OCI-LY7 (cell line): ENCODE data around the gene CNKSR3. TPM values are rescaled to one million over a fixed set of nuclear protein-coding genes. Genes with fewer than 3 reads are reported as not detected.
"Not testable (repeated sequence)": the region's sequence is repeated elsewhere in the genome, so short reads cannot be mapped to it uniquely, and the experiment has no call there.

Experiments
- BruUV-seq: library from RNA; stranded (reverse); fragments of 400-500 nt; replicated peaks from 2 replicates; lab custom pipeline; 2021; lab: Mats Ljungman, UMichigan
- CTCF ChIA-PET: fragments of 300-600 bp; sonication (Branson Sonifier 250); formaldehyde crosslinking; loops from one replicate; lab custom pipeline; 2022; ENCODE audit warnings: antibody characterized with exemption; ENCODE audit not compliant: unreplicated experiment; lab: Charles Lee
- POLR2A ChIA-PET: fragments of 300-600 bp; sonication (Branson Sonifier 250); formaldehyde crosslinking; loops from one replicate; lab custom pipeline; 2022; ENCODE audit warnings: antibody characterized with exemption; lab: Charles Lee
- DNase-seq: peaks from one replicate; pipeline ENCODE4 v3.0.0-alpha.2; 2015; ENCODE audit warnings: low spot score
- H2AFZ ChIP-seq: fragments of 200-600 bp; sonication (generic), shearing (Covaris generic); 2 replicates; pipeline ENCODE4 v1.6.1; 2014; ENCODE audit warnings: mild to moderate bottlenecking, antibody characterized with exemption, low read length, moderate library complexity
- H3K27ac ChIP-seq: fragments of 200-600 bp; sonication (generic); 2 replicates; pipeline ENCODE4 v1.5.1; 2014; ENCODE audit warnings: mixed run types, low read depth, mild to moderate bottlenecking, moderate library complexity, low read length, inconsistent platforms; ENCODE audit not compliant: poor library complexity, severe bottlenecking
- H3K36me3 ChIP-seq: fragments of 200-600 bp; sonication (generic); 2 replicates; pipeline ENCODE4 v1.6.1; 2014; ENCODE audit warnings: mild to moderate bottlenecking, antibody characterized with exemption, low read length, moderate library complexity, mixed read lengths; ENCODE audit not compliant: insufficient read depth
- H3K4me1 ChIP-seq: fragments of 200-600 bp; sonication (generic); 2 replicates; pipeline ENCODE4 v1.5.1; 2014; ENCODE audit warnings: mild to moderate bottlenecking, low read length; ENCODE audit not compliant: insufficient read depth, poor library complexity, severe bottlenecking
- H3K4me2 ChIP-seq: fragments of 200-600 bp; sonication (generic); 2 replicates; pipeline ENCODE4 v1.6.1; 2014; ENCODE audit warnings: mild to moderate bottlenecking, low read length
- H3K4me3 ChIP-seq: fragments of 200-600 bp; sonication (generic); 2 replicates; pipeline ENCODE4 v1.5.1; 2014; ENCODE audit warnings: mild to moderate bottlenecking, low read depth, low read length; ENCODE audit not compliant: poor library complexity, severe bottlenecking
- H3K79me2 ChIP-seq: fragments of 200-600 bp; sonication (generic); 2 replicates; pipeline ENCODE4 v1.6.1; 2016; ENCODE audit warnings: low read depth, mild to moderate bottlenecking, low read length, moderate library complexity, mixed read lengths; ENCODE audit not compliant: insufficient read depth
- H3K9me2 ChIP-seq: fragments of 200-600 bp; sonication (generic); 2 replicates; pipeline ENCODE4 v1.6.1; 2016; ENCODE audit warnings: mild to moderate bottlenecking, low read length, mixed read lengths; ENCODE audit not compliant: insufficient read depth
- H3K9me3 ChIP-seq: fragments of 200-600 bp; sonication (generic); 2 replicates; pipeline ENCODE4 v1.6.1; 2014; ENCODE audit warnings: mild to moderate bottlenecking, mixed run types, low read length, mixed read lengths
- H4K20me1 ChIP-seq: fragments of 200-600 bp; sonication (generic); 2 replicates; pipeline ENCODE4 v1.6.1; 2014; ENCODE audit warnings: mild to moderate bottlenecking, antibody characterized with exemption, low read length, moderate library complexity, mixed read lengths; ENCODE audit not compliant: insufficient read depth
- CTCF ChIP-seq: fragments of 200-600 bp; sonication (generic); conservative IDR thresholded peaks from 2 replicates; pipeline ENCODE4 v1.5.1; 2014; ENCODE audit warnings: mild to moderate bottlenecking, antibody characterized with exemption, low read length, moderate library complexity, mixed read lengths
- EZH2phosphoT487 ChIP-seq: fragments of 200-600 bp; sonication (generic); IDR thresholded peaks from 2 replicates; pipeline ENCODE4 v1.6.1; 2018; ENCODE audit warnings: low read depth, borderline replicate concordance, mild to moderate bottlenecking, mixed run types, antibody characterized with exemption, low read length, moderate library complexity, mixed read lengths
- intact Hi-C: fragments of 100-400 bp; cut with micrococcal nuclease; formaldehyde crosslinking; loops from one replicate; pipeline ENCODE4 v1.10.0; 2022; ENCODE audit not compliant: unreplicated experiment
- total RNA-seq, 2 experiments: library from RNA; depleted of rRNA in 1 of 2; stranded (reverse); fragments of >200 nt in 1 of 2; shearing (Covaris generic) in 1 of 2; gene quantifications; 2 replicates each; pipeline ENCODE4 v1.2.3, GENCODE V29; 2014 to 2022

CNKSR3 gene
- total RNA-seq, 2 experiments from 2014 or later = not detected

DNA sequence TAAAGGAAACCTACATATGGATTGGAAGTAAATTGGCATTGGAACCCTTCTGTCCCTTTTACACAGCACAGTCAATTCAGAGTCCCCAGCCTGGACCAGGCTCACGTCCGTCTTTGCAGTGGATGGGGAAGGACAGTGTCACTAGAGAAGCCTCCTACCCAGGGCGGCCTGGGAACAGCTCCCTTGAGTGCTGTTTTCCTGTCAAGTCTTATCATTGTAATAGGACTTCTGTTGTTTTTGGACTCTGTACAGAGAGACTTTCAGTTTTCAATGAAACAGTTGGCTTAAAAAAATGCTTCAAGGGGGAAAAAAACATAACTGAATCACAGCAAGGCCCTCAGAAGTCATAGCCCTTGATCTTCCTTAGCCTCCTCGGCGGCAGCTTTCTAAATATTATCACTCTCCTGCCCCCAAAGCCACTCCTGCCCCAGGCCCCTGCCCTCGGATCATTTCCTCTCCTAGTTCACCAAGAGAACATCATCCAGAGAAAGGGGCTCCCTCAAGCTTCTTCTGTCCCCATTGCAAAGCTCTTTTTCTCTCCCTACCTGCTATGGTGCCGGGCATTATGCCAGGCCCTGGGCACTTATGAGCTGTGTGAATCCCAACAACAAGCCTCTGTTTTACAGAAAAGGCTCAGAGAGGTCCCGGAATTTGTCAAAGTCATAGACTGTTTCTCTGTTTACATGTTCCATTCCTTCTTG is 37.8 kb upstream of the CNKSR3 start:
- H4K20me1 ChIP-seq = no peaks in the 10 kb centered on the region
- H3K4me2 ChIP-seq = no peak overlapping the region
- no peak for TF ChIP-seq CTCF
- no peak for TF ChIP-seq EZH2phosphoT487
- no peaks in the 10 kb centered on the region for H3K9me2 ChIP-seq
- no peak overlapping the region for H3K4me3 ChIP-seq
- H3K4me1 ChIP-seq = no peaks in the 10 kb centered on the region
- H3K79me2 ChIP-seq = no peaks in the 10 kb centered on the region
- CTCF ChIA-PET = no interaction called here
- no peaks in the 10 kb centered on the region for H3K9me3 ChIP-seq
- POLR2A ChIA-PET = no interaction called here
- no peak overlapping the region for H3K27ac ChIP-seq
- H3K36me3 ChIP-seq = no peaks in the 10 kb centered on the region
- intact Hi-C loops = no loop called here
- no peak overlapping the region for H2AFZ ChIP-seq
- DNase-seq = no peak
- BruUV-seq = no TSS peak

DNA sequence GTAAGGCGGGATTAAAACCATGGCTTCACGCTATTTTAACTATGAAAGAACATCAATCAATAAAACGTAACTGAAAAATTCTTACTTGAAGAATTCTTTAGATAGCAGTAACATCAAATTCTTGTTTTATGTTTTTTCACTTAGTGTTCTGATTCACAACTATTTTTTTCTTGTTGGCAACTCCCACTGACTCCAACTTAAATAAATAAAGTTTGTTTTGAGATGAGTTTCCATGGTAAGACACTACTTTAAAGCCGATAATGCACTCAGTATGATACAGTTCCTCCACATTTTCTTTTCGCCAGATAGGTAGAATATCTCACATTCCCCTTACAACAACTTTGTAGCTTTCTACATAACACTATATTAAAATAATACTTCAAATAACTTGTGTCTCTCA is 33.1 kb upstream of the CNKSR3 start:
- Histone ChIP-seq H2AFZ (no peak overlapping the region), H3K4me3 (no peak overlapping the region), H3K79me2 (no peaks in the 10 kb centered on the region), H4K20me1 (no peaks in the 10 kb centered on the region), H3K9me3 (no peaks in the 10 kb centered on the region), H3K9me2 (no peaks in the 10 kb centered on the region), H3K4me1 (no peaks in the 10 kb centered on the region), H3K4me2 (no peak overlapping the region), H3K27ac (no peak overlapping the region), H3K36me3 (no peaks in the 10 kb centered on the region)
- POLR2A ChIA-PET = interaction anchor here (1.3 kb wide), 1 partner anchor 13 kb away, joined by 5 read pairs; no protein-coding TSS in a partner anchor
- CTCF ChIA-PET = no interaction called here
- intact Hi-C loops = no loop called here
- DNase-seq = no peak
- no peak for TF ChIP-seq EZH2phosphoT487
- TF ChIP-seq CTCF = no peak
- BruUV-seq = no TSS peak

- no peak overlapping the region for H2AFZ ChIP-seq
- ChIA-PET POLR2A (interaction anchor here (1.3 kb wide), 1 partner anchor 14 kb away, joined by 5 read pairs; no protein-coding TSS in a partner anchor), CTCF (no interaction called here)
- H3K36me3 ChIP-seq = no peaks in the 10 kb centered on the region
- TF ChIP-seq EZH2phosphoT487 = no peak
- no peak for TF ChIP-seq CTCF
- intact Hi-C loops = no loop called here
- H3K79me2 ChIP-seq = no peaks in the 10 kb centered on the region
- no peaks in the 10 kb centered on the region for H3K9me2 ChIP-seq
- no peak for DNase-seq
- no peak overlapping the region for H3K27ac ChIP-seq
- no TSS peak for BruUV-seq
- H3K4me2 ChIP-seq = no peak overlapping the region
- H3K4me3 ChIP-seq = no peak overlapping the region
- no peaks in the 10 kb centered on the region for H3K9me3 ChIP-seq
- no peaks in the 10 kb centered on the region for H4K20me1 ChIP-seq
- no peaks in the 10 kb centered on the region for H3K4me1 ChIP-seq
These were observed 32.3 kb upstream of the CNKSR3 start for GRCh38 chr6:154542747-154543146.

DNA sequence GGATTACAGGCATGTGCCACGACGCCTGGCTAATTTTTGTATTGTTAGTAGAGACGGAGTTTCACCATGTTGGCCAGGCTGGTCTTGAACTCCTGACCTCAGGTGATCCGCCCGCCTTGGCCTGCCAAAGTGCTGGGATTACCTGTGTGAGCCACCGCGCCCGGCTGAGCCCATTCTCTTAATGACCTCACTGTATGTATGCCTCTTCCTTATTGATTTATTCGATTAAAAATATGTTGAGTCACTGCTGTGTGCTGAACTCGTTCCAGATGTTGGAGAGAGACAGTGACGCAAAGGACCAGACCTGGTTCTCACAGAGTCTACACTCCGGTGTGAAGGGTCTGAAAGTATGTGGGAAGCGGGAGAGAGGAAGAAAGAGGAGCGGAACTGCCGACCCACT is 31.4 kb upstream of the CNKSR3 start:
- CTCF ChIA-PET, H2AFZ ChIP-seq, DNase-seq, H3K4me2 ChIP-seq, H3K4me1 ChIP-seq, H3K9me3 ChIP-seq, POLR2A ChIA-PET, H3K4me3 ChIP-seq, BruUV-seq, H3K9me2 ChIP-seq, H3K36me3 ChIP-seq, intact Hi-C loops, H4K20me1 ChIP-seq, H3K79me2 ChIP-seq, H3K27ac ChIP-seq: not testable (repeated sequence)
